GM12878 (cell line): Measurements from ENCODE around the gene GTF2H1. TPM values are rescaled to one million over a fixed set of nuclear protein-coding genes. Genes with fewer than 3 reads are reported as not detected.

Source experiments
- ATF2 ChIP-seq: IDR thresholded peaks from 2 replicates; pipeline ENCODE4 v1.6.1; 2012; ENCODE audit warnings: low read length, inconsistent platforms
- ATF3 ChIP-seq: IDR thresholded peaks from 2 replicates; pipeline ENCODE4 v1.6.1; 2011; ENCODE audit warnings: low read depth, mild to moderate bottlenecking, low read length, moderate library complexity, borderline replicate concordance; ENCODE audit errors: extremely low read depth
- CBFB ChIP-seq: IDR thresholded peaks from 2 replicates; pipeline ENCODE4 v1.6.1; 2016; ENCODE audit warnings: antibody characterized with exemption, low read depth
- CEBPB ChIP-seq, 2 experiments: fragments of 150-350 bp in 1 of 2; IDR thresholded peaks; 2 replicates each; pipeline ENCODE4 v1.6.1; 2012 to 2014; ENCODE audit warnings: low read depth in 2 of 2, low read length in 2 of 2, borderline replicate concordance in 1 of 2, inconsistent platforms in 1 of 2
- CHD2 ChIP-seq: IDR thresholded peaks from 2 replicates; pipeline ENCODE4 v1.6.1; 2011; ENCODE audit warnings: low read depth, low read length, improper control_type of control experiment, borderline replicate concordance
- ETV6 ChIP-seq, 2 experiments: fragments of 450-650 bp in 1 of 2; IDR thresholded peaks in 1 of 2; conservative IDR thresholded peaks in 1 of 2; 2 replicates each; pipeline ENCODE4 v1.6.1; 2014; ENCODE audit warnings: antibody characterized with exemption in 1 of 2, borderline replicate concordance in 1 of 2, low read depth in 1 of 2, mild to moderate bottlenecking in 1 of 2, moderate library complexity in 1 of 2
- IRF5 ChIP-seq: fragments of 450-650 bp; IDR thresholded peaks from 2 replicates; pipeline ENCODE4 v1.6.1; 2017; ENCODE audit warnings: borderline replicate concordance
- MLLT1 ChIP-seq: fragments of 450-650 bp; IDR thresholded peaks from 2 replicates; pipeline ENCODE4 v1.6.1; 2016; ENCODE audit warnings: mild to moderate bottlenecking
- MTA2 ChIP-seq: fragments of 450-650 bp; IDR thresholded peaks from 2 replicates; pipeline ENCODE4 v1.6.1; 2016; ENCODE audit warnings: low read depth, mild to moderate bottlenecking, moderate library complexity
- MTA3 ChIP-seq: IDR thresholded peaks from 2 replicates; pipeline ENCODE4 v1.6.1; 2012; ENCODE audit warnings: low read length, inconsistent platforms, borderline replicate concordance
- MYB ChIP-seq: fragments of 150-350 bp; IDR thresholded peaks from 2 replicates; pipeline ENCODE4 v1.6.1; 2014; ENCODE audit warnings: mild to moderate bottlenecking, low read depth, low read length, borderline replicate concordance
- NFIC ChIP-seq: IDR thresholded peaks from 2 replicates; pipeline ENCODE4 v1.6.1; 2012; ENCODE audit warnings: low read depth, mild to moderate bottlenecking, inconsistent platforms, low read length, moderate library complexity
- NFYA ChIP-seq: IDR thresholded peaks from 2 replicates; pipeline ENCODE4 v1.6.1; 2011; ENCODE audit warnings: low read depth, mild to moderate bottlenecking, low read length, improper control_type of control experiment, borderline replicate concordance
- NFYB ChIP-seq: IDR thresholded peaks from 2 replicates; pipeline ENCODE4 v1.6.1; 2011; ENCODE audit warnings: low read depth, mild to moderate bottlenecking, low read length, improper control_type of control experiment, moderate library complexity; ENCODE audit not compliant: insufficient read depth
- PAX8 ChIP-seq: fragments of 450-650 bp; IDR thresholded peaks from 2 replicates; pipeline ENCODE4 v1.6.1; 2017; ENCODE audit warnings: mild to moderate bottlenecking, moderate library complexity
- RAD51 ChIP-seq: fragments of 450-650 bp; IDR thresholded peaks from 2 replicates; pipeline ENCODE4 v1.6.1; 2016; ENCODE audit warnings: moderate library complexity, mild to moderate bottlenecking, inconsistent platforms
- RFX5 ChIP-seq: IDR thresholded peaks from 2 replicates; pipeline ENCODE4 v1.6.1; 2011; ENCODE audit warnings: low read depth, low read length, improper control_type of control experiment
- SIX5 ChIP-seq: IDR thresholded peaks from 2 replicates; pipeline ENCODE4 v1.6.1; 2011; ENCODE audit warnings: mild to moderate bottlenecking, low read depth, low read length, moderate library complexity; ENCODE audit not compliant: severe bottlenecking
- ZNF274 ChIP-seq: IDR thresholded peaks from one replicate; pipeline ENCODE4 v1.8.0; 2011; ENCODE audit not compliant: insufficient read length, insufficient read depth
- ZNF687 ChIP-seq: fragments of 450-650 bp; IDR thresholded peaks from 2 replicates; pipeline ENCODE4 v1.6.1; 2017; ENCODE audit warnings: mild to moderate bottlenecking, moderate library complexity
- polyA plus RNA-seq, 11 experiments: library from polyadenylated mRNA; depleted of rRNA in 4 of 11; unstranded in 6 of 11; stranded (reverse) in 5 of 11; fragments of >200 nt; fragmentation: Nextera tagmentation in 4 of 11; fragmentation: Illumina TruSeq in 1 of 11; extraction: Ambion mirVana in 4 of 11; extraction: Trizol in 1 of 11; gene quantifications; 1 replicate in 1 of 11; 2 replicates in 10 of 11; pipeline versions ENCODE4 v1.2.1 to v1.2.3, GENCODE V29; 2011 to 2016; ENCODE audit warnings: inconsistent platforms in 2 of 11, missing spikeins in 2 of 11, low read depth in 1 of 11
- total RNA-seq, 4 experiments: library from RNA; depleted of rRNA in 3 of 4; stranded (reverse); fragments of >200 nt in 3 of 4; fragmentation: Illumina TruSeq in 1 of 4; extraction: Trizol in 1 of 4; gene quantifications; 2 replicates each; pipeline versions ENCODE4 v1.2.1 to v1.2.3, GENCODE V29; 2013 to 2021

GTF2H1 gene
- total and polyA plus RNA-seq, 10 of the 15 experiments (the other 5 are each of a cell fraction or from before 2014, with no cell fraction given) = 36.7 to 68.8 (median 46.6) TPM

GRCh38 chr11:18321969-18322711 lies at the start of gene GTF2H1, which contains the start of gene HPS5 (continued):
- TF ChIP-seq ETV6 (conservative IDR thresholded peaks at IDR 0.05 in 1 of 2, IDR thresholded peaks at IDR 0.05 in 1 of 2; ENCODE audit: borderline replicate concordance in 1 of 2, low read depth in 1 of 2) (peak in 1 of 2 experiments; percentile 90; a peak in 2 of 4 replicates), RAD51 (peak; percentile 100), RFX5 (peak; percentile 57; the same call in 1 of the 2 replicates), MLLT1 (peak; percentile 89), CHD2 (peak; percentile 89), ZNF687 (peak; percentile 41), PAX8 (no peak), MTA3 (no peak), NFIC (peak; percentile 35; the same call in 1 of the 2 replicates), NFYA (no peak), CEBPB (IDR thresholded peaks at IDR 0.05; ENCODE audit: borderline replicate concordance in 1 of 2, low read depth in 2 of 2, low read length in 2 of 2) (no peak), ATF2 (peak; percentile 29; the same call in 1 of the 2 replicates), IRF5 (no peak), MTA2 (peak; percentile 40; the same call in 1 of the 2 replicates), SIX5 (peak; percentile 37), CBFB (peak; percentile 95), ZNF274 (no peak), MYB (0 out of 2 replicates have a peak, but pooled peaks have one; percentile 5), ATF3 (peak; percentile 99), NFYB (no peak)
